HG03442 (cell line): Measurements from ENCODE around the gene CD59.
"Not testable (repeated sequence)": the region's sequence is repeated elsewhere in the genome, so short reads cannot be mapped to it uniquely, and the experiment has no call there.

Experiments
- ATAC-seq: cut with Tn5 transposase; IDR thresholded peaks from one replicate; pipeline ENCODE4 v1.9.1; 2021; ENCODE audit warnings: mild to moderate bottlenecking, moderate library complexity; ENCODE audit not compliant: unreplicated experiment

CD59 gene

DNA sequence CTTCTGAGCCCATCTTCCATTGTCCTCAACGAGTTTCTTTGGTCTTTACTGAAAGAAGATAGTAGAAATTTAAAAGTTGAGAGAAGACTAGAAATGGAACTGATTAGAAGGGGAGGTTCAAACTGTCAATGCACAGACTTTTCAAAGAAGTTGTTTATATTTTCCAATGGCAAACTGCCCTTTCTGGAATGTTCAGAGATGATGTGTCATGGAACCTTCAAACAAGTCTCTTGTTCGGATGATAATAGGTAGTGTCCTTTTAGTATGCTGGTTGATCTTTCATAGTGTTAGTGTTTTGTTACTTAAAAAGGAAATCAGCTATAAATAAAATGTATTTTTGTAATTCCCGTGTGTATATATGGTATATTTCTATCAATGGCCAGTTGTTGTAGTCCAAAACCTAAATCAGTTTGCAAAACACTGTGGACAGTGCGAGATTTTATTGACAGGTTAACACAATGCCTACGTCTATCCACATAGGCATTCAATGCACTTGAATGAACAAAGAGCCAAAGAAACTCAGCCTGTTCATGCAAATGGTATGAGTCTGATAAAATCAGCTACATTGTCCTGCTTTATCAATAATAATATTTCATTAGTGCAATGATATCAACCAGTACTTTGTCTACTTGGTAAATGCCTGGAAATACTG is 66.5 kb downstream of the CD59 start:
- no peak for ATAC-seq

DNA sequence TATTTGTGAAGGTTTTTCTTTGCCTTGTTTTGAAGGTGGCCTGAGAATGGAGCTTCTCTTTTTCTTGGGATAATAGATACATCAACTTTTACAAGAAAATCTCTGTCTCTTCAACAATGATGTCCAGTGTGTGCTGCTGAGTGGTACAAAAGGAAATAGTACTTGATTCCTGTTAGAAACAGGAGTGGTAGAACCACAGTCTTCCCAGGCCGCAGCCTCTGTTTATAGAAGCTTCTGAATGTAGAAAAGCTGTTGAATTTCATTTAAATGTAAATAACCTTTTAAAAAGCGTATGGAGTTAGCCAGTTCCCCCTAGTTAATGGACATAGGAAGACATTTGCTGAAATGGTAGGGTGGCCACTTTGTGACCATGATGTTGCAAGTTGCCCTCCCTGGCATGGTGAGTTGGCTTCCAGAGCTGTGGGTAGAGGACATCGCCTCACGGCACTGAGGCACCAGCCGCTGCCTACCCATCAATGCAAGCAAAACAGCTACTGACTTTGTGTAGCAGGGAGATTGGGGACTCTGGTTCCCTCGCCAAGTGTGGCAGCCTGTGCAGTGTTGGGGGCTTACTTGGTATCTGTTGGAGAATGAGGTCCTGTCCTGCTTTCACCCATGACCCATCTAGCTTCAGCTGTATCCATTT is 67.1 kb downstream of the CD59 start:
- no peak for ATAC-seq

DNA sequence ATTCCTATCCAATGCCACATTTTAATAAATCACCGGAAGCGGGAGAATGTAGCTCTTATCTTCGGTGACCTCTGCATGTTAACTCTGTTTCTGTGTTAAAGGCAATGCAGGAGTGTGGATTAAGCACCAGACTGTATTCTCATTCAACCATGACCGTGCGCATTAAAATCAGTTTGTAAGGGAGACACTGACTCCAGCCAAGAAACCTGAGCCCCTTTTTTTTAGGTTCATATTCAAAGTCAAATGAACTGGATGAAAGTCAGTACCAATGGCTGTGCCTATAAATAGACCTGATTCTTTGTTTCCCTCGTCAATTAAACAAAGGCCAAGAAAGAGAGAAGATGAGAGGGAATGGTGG is 67.8 kb downstream of the CD59 start:
- no peak for ATAC-seq

DNA sequence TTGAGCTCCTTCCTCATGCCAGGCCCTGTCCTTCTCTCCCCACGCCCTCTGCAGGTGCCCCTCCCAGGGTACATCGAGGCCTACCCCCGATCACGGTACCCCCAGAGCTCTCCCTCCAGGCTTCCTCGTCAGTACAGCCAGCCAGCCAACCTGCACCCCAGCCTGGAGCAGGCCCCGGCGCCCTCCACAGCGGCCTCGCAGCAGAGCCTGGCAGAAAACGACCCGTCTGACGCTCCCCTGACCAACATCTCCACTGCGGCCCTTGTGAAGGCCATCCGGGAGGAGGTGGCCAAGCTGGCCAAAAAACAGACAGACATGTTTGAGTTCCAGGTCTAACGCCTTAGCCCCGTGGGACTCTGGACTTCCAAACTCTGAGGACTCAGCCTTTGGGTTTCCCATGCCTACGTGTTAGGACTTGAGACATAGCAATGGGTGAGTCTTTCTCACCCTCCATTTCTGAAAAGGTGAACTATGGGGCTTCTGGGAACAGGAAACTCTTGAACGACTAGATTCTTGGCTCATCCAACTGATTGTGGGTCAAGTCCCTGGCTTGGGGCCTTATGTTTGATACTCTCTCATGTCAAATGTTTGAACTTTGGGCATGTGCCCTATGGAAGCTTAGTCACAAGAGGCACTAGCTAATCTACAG is 68.3 kb downstream of the CD59 start:
- no peak for ATAC-seq

DNA sequence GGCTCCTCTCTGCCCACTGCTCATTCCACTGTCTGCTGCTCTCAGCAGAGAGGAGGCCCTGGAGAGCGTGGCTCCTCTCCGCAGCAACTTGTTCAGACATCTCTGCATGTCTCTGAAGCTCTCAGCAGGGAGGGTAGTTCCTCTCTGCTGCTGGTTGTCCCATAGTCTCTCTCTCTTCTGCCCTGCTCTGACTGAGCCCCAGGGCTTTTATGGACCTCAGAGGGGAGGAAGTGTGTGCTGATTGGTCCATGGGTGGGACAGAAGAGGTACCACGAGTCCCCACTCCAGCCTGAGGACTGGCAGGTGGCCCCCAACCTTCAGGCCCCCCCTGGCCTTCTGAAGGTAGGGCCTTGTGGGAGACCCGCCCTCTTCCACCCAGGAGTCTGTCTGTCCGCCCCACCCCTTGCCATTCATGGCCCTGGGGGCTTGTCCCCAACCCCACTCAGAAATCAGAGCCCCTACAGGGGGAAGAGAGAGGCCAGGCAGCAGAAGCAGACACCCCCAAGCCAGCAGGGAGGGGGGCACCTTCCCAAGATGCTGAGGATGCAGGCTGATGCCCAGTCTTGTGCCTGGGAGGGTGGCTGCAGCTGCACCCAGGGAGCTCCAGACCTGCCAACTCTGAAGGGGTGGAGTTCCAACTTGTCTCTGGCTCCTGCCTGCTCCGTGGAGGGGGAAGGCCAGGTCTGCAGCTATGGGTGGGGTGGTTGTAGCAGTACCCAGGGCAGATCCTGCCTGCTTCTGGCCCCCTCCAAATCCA is 70.7 kb downstream of the CD59 start:
- ATAC-seq: no peak

DNA sequence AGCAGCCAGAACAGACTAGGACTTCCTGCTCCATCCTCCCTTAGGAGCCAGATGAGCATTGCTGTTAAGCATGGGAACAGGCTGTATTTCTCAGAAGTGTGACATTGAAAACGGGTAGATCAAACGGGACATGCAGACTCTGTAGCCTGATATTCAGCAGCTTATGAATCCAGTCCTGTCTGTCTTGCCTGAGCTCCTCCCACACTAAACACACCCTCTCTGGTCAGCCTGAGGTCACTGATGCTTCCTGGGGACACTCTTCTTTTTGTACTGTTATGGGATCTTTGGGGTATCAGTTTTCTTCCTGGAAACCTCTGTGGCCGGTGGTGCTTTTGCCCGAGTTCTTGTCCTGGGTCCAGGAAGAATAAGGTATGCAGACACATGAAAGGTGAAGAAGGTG is 71.4 kb downstream of the CD59 start:
- ATAC-seq: no peak

DNA sequence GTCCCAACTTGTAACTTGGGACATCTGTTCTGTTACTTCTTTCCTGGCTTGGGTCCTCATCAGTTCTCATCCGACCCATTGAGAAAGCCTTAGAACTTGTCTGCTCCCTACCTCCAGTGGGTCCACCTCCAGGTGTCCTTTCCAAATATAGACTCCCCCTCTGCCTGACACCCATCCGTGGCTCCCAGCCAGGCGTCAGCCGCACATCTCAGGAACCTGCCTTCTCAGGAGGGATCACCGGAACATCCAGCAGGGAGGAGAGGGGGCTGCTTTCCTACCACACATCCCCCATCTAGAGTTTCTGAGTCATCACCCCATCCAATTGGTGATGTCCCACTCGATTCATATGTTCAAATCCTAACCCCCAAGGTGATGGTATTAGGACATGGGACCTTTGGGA is 72.1 kb downstream of the CD59 start:
- no peak for ATAC-seq

DNA sequence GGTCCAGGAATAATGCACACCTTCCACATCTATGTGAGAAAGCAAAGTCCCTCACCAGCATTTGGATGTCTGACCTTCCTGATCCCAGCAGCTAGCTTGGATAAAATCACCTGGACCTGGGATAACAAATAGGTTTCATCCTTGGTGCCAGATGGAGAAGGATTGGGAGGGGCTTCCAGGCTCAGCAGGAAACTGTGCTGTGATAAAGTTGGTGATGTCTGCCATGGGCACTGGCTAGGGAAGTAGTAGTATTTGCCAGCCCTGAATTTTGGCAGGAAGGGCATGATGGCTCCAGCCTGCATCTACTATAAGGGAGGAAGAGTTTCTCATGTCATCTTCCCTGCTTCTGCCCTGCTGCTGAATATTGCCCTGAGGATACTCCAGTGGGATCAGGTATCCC is 73.1 kb downstream of the CD59 start:
- no peak for ATAC-seq

DNA sequence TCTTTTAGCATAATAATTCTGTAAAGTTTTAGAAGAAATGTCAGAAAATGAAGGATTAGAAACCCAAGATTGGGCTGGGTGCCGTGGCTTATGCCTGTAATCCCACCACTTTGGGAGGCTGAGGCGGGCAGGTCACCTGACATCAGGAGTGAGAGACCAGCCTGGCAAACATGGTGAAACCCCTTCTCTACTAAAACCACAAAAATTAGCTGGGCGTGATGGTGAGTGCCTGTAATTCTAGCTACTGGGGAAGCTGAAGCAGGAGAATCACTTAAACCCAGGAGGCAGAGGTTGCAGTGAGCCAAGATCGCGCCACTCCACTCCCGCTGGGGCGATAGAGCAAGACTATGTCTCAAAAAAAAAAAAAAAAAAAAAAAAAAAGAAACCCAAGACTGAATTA is 74.7 kb downstream of the CD59 start:
- not testable (repeated sequence) for ATAC-seq

DNA sequence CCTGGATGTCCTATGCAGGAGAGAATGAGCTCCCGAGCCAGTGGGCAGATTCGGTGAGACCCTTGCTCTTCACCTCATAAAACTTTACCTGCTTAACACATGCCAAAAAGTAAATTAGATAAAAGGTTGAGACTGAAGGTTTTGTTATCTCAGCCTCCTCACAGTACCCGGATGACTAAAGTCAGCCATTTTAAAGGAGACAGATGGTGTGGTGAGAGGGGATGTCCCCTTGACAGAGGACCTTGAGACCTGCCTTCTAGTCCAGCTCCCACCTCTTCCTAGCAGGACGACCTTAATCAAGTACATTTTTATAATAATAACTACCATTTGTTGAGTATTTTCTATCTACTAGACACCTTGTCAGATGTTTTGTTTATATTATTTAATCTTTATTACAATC is 75.3 kb downstream of the CD59 start:
- ATAC-seq: no peak

DNA sequence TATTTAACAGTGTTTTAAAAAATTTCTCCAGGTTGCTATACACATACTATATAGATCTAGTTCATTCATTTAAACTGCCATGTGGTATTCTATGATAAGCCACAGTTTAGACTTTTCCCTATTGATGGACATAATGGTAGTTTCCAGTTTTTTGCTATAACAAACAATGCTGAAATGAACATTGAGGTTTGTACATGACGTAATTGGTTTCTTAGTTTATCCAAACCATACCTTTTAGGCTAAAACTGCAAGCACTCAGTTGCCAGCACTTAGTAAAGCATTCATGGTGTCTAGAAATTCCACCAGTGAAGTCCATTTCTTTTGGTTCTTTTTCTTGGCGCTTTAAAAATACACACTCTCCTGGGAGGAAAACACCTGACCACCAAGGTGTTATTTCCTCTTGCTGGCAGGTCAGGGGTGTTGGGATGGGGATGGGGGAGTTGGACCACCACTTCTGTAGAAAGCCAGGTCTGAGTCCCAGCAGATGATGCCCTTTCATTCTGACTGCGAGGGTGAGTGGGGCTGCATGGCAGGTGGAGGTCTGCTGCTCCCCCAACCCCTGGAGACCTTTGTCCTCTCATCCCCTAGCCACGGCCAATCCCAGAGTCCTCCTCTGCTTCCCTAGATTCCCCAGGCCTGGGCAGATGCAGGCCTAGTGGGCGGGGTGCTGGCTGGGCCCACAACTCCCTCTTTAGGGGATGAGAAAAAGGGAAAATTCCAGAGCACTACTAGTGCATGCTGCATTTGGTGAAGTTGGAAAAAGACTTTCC is 76.7 kb downstream of the CD59 start:
- no peak for ATAC-seq

DNA sequence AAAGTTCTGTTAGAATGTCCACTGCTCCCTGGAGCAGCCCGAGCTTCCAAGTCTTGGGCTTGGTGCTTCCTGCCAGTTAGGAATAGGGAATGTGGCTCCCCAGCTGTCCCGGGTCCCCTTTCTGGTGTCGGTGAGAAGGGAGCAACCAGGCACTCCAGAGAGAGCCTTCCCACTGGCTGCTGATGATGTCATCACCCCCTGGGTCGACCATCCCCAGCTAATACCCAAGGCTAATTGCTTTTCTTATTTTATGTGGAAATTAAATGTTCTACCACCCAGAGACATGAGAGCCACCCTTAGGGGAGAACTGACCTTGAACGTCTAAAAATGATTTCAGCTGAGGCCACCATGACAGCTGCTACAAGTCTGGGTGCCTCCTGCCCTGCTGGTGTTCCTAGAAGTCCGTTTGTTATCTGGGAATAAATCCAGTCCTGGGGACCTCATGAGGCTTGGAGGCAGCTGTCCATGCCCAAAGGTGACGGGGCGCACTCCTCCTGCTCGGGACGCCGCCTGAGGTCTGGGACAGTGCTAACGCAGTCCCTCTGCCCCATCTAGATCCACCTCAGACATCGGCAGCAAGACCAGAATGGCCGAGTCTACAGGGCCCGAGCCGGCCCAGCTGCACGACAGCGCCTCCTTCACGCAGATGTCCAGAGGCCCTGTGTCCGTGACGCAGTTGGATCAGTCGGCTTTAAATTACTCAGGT is 77.9 kb downstream of the CD59 start:
- no peak for ATAC-seq

DNA sequence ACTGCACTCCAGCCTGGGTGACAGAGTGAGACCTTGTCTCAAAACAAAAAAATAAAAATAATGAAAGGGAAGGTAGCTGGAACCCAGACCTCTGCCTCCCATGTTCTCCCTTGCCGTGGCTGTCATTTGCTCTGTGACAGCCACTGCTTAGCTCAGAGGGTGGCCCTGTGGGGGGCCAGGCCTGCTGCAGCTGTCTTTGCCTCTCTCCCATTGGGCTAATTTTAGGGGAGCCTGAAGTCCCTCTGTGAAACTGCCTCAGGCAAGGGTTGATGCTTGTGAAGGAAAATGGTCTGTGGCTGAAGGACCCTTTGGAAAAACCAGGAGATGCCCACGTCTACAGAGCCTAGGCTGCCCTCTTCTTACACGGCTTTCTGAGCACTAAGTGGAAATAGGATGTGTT is 78.5 kb downstream of the CD59 start:
- no peak for ATAC-seq

DNA sequence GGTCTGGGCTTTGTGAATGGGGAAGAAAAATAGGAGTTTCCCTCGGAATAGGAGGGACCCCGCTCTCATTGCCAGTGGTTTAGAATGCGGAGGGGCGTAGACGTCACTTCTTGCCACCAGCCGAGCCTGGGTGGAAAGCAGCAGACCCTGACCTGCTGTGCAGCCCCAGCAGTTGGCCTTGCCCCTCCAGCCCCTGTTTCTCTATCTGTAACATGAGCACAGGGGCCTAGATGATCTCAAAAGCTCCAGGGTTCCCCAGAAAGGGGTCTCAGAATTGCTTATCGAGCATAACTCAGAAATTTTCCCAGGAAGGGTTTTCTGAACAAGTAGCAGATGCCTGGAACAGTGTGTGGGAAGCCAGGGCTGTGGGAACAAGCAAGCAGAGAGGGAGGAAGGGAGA is 79.5 kb downstream of the CD59 start:
- no peak for ATAC-seq

DNA sequence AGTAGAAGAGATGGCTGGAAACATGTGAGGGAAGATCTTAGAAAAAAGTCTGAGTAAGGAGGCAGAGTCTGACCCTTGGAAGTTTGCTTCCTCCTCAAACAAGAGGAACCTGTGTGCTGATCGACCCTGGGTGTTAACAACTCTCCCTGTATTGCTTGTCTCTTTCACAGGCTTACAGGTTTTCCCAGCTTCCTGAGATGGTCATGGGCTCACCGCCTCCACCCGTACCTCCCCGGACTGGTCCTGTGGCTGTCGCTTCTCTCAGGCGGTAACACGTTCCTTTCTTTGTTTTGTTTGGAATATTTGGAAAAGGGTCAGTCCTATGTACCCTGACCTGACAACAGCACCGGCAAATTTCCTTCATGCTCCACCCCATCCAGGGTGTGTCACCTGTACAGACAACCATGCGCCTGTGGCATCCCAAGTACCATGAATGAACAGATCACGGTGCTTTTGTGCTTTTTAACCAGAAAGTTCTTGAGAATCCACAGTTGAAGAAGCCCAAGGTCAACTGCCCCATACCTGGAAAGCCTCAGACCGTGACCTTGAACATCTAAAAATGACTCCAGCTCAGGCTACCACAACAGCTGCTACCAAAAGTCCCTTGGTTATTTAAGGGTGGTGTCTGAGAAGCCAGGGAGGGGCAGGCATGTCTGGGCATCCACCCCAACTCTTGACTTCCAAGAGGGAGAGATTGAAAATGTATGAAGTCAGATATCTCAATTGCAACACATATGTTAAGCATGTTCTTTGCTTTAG is 80.2 kb downstream of the CD59 start:
- peak; percentile 76 for ATAC-seq

DNA sequence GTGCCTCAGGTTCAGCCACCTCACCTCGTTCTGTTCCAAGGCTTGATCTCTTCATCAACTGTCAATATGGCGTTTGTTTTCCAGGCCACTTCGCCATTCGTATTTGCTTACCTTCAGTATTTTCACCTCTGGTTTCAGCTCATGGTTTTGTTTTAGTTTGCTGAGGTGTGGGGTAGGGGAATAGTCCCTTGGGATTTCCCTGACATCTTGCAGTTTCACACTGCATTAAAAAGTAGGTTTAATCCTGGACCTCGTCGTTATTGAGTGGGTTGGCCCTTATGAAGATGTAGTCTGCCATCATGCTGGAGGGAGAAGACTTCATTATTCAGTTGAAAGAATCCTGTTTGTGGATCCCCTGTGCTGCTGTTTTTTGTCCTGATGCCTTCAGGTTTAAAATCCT is 81.6 kb downstream of the CD59 start:
- ATAC-seq: no peak
